Measurements from ENCODE around the gene KCNN2. TPM values are rescaled to one million over a fixed set of nuclear protein-coding genes. Genes with fewer than 3 reads are reported as not detected.

The KCNN2 gene
- total RNA-seq, 1 experiment from 2014 or later = 11.9 TPM

DNA sequence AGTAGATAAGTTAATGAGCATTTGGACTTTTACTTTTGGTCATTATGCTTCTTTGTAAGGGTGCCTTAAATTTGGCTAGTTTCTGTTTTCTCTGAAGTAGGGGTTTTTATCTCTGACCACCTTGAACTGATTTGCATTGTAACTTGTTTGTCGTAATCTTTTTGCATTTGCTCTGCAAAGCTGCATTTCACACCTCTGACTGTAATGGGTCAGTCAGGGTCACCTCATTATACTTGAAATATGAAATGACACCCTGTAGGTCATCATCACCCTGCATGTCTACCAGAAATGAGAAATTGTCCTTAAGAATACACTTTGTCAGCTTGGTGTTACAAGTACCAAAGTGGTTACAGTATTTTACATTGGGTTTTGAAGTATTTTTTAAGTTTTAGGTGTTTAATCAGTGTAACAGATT lies 74.0 kb downstream of the KCNN2 start (continued):
- TF ChIP-seq, protein P1, sequence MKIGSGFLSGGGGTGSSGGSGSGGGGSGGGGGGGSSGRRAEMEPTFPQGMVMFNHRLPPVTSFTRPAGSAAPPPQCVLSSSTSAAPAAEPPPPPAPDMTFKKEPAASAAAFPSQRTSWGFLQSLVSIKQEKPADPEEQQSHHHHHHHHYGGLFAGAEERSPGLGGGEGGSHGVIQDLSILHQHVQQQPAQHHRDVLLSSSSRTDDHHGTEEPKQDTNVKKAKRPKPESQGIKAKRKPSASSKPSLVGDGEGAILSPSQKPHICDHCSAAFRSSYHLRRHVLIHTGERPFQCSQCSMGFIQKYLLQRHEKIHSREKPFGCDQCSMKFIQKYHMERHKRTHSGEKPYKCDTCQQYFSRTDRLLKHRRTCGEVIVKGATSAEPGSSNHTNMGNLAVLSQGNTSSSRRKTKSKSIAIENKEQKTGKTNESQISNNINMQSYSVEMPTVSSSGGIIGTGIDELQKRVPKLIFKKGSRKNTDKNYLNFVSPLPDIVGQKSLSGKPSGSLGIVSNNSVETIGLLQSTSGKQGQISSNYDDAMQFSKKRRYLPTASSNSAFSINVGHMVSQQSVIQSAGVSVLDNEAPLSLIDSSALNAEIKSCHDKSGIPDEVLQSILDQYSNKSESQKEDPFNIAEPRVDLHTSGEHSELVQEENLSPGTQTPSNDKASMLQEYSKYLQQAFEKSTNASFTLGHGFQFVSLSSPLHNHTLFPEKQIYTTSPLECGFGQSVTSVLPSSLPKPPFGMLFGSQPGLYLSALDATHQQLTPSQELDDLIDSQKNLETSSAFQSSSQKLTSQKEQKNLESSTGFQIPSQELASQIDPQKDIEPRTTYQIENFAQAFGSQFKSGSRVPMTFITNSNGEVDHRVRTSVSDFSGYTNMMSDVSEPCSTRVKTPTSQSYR (CRISPR knock-in tag; IDR thresholded peaks at IDR 0.05) = no peak
- TF ChIP-seq ZNF219 (CRISPR knock-in tag; IDR thresholded peaks at IDR 0.05; ENCODE audit: borderline replicate concordance) (no peak), FOXK1 (CRISPR knock-in tag; IDR thresholded peaks at IDR 0.05) (no peak)
- TF ChIP-seq, protein P2, sequence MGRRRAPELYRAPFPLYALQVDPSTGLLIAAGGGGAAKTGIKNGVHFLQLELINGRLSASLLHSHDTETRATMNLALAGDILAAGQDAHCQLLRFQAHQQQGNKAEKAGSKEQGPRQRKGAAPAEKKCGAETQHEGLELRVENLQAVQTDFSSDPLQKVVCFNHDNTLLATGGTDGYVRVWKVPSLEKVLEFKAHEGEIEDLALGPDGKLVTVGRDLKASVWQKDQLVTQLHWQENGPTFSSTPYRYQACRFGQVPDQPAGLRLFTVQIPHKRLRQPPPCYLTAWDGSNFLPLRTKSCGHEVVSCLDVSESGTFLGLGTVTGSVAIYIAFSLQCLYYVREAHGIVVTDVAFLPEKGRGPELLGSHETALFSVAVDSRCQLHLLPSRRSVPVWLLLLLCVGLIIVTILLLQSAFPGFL (CRISPR knock-in tag; IDR thresholded peaks at IDR 0.05; ENCODE audit: borderline replicate concordance) = no peak
- TF ChIP-seq, protein P3, sequence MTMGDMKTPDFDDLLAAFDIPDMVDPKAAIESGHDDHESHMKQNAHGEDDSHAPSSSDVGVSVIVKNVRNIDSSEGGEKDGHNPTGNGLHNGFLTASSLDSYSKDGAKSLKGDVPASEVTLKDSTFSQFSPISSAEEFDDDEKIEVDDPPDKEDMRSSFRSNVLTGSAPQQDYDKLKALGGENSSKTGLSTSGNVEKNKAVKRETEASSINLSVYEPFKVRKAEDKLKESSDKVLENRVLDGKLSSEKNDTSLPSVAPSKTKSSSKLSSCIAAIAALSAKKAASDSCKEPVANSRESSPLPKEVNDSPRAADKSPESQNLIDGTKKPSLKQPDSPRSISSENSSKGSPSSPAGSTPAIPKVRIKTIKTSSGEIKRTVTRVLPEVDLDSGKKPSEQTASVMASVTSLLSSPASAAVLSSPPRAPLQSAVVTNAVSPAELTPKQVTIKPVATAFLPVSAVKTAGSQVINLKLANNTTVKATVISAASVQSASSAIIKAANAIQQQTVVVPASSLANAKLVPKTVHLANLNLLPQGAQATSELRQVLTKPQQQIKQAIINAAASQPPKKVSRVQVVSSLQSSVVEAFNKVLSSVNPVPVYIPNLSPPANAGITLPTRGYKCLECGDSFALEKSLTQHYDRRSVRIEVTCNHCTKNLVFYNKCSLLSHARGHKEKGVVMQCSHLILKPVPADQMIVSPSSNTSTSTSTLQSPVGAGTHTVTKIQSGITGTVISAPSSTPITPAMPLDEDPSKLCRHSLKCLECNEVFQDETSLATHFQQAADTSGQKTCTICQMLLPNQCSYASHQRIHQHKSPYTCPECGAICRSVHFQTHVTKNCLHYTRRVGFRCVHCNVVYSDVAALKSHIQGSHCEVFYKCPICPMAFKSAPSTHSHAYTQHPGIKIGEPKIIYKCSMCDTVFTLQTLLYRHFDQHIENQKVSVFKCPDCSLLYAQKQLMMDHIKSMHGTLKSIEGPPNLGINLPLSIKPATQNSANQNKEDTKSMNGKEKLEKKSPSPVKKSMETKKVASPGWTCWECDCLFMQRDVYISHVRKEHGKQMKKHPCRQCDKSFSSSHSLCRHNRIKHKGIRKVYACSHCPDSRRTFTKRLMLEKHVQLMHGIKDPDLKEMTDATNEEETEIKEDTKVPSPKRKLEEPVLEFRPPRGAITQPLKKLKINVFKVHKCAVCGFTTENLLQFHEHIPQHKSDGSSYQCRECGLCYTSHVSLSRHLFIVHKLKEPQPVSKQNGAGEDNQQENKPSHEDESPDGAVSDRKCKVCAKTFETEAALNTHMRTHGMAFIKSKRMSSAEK (CRISPR knock-in tag; IDR thresholded peaks at IDR 0.05; ENCODE audit: borderline replicate concordance) = no peak

DNA sequence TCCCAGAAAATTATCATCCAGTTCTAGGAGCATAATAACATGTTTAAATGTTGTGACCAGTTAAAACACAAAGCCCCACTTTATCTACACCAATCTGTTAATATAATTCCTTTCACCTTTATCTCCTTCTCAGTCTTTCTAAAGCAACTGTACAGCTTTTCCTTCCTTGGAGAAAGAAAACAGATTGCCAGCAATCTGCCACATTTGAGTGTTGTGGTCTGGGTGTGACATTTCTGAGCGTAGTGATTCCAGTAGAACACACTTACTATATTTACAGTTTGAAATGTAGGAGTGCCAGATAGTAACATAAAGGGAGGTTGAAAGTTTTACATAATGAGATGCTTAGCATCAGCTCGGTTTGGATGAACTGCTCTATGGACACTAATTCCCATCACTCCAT lies 76.1 kb downstream of the KCNN2 start:
- peak overlapping the region; percentile 71 for H3K27ac Mint-ChIP-seq
- TF ChIP-seq RORB (CRISPR knock-in tag; IDR thresholded peaks at IDR 0.05) (no peak), SMAD4 (CRISPR knock-in tag; IDR thresholded peaks at IDR 0.05) (no peak), ATF1 (CRISPR knock-in tag; IDR thresholded peaks at IDR 0.05) (no peak), ZNF232 (CRISPR knock-in tag; IDR thresholded peaks at IDR 0.05) (no peak), GTF2I (CRISPR knock-in tag; conservative IDR thresholded peaks at IDR 0.05) (no peak), MXD4 (CRISPR knock-in tag; IDR thresholded peaks at IDR 0.05; ENCODE audit: borderline replicate concordance) (no peak)
- TF ChIP-seq, protein P4, sequence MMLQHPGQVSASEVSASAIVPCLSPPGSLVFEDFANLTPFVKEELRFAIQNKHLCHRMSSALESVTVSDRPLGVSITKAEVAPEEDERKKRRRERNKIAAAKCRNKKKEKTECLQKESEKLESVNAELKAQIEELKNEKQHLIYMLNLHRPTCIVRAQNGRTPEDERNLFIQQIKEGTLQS (CRISPR knock-in tag; conservative IDR thresholded peaks at IDR 0.05) = no peak
- TF ChIP-seq, protein P5, sequence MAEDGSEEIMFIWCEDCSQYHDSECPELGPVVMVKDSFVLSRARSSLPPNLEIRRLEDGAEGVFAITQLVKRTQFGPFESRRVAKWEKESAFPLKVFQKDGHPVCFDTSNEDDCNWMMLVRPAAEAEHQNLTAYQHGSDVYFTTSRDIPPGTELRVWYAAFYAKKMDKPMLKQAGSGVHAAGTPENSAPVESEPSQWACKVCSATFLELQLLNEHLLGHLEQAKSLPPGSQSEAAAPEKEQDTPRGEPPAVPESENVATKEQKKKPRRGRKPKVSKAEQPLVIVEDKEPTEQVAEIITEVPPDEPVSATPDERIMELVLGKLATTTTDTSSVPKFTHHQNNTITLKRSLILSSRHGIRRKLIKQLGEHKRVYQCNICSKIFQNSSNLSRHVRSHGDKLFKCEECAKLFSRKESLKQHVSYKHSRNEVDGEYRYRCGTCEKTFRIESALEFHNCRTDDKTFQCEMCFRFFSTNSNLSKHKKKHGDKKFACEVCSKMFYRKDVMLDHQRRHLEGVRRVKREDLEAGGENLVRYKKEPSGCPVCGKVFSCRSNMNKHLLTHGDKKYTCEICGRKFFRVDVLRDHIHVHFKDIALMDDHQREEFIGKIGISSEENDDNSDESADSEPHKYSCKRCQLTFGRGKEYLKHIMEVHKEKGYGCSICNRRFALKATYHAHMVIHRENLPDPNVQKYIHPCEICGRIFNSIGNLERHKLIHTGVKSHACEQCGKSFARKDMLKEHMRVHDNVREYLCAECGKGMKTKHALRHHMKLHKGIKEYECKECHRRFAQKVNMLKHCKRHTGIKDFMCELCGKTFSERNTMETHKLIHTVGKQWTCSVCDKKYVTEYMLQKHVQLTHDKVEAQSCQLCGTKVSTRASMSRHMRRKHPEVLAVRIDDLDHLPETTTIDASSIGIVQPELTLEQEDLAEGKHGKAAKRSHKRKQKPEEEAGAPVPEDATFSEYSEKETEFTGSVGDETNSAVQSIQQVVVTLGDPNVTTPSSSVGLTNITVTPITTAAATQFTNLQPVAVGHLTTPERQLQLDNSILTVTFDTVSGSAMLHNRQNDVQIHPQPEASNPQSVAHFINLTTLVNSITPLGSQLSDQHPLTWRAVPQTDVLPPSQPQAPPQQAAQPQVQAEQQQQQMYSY (CRISPR knock-in tag; IDR thresholded peaks at IDR 0.05) = no peak
- TF ChIP-seq, protein P6, sequence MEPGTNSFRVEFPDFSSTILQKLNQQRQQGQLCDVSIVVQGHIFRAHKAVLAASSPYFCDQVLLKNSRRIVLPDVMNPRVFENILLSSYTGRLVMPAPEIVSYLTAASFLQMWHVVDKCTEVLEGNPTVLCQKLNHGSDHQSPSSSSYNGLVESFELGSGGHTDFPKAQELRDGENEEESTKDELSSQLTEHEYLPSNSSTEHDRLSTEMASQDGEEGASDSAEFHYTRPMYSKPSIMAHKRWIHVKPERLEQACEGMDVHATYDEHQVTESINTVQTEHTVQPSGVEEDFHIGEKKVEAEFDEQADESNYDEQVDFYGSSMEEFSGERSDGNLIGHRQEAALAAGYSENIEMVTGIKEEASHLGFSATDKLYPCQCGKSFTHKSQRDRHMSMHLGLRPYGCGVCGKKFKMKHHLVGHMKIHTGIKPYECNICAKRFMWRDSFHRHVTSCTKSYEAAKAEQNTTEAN (CRISPR knock-in tag; IDR thresholded peaks at IDR 0.05) = no peak
- TF ChIP-seq, protein P7, sequence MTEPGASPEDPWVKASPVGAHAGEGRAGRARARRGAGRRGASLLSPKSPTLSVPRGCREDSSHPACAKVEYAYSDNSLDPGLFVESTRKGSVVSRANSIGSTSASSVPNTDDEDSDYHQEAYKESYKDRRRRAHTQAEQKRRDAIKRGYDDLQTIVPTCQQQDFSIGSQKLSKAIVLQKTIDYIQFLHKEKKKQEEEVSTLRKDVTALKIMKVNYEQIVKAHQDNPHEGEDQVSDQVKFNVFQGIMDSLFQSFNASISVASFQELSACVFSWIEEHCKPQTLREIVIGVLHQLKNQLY (CRISPR knock-in tag; IDR thresholded peaks at IDR 0.05) = no peak
- TF ChIP-seq, protein P8, sequence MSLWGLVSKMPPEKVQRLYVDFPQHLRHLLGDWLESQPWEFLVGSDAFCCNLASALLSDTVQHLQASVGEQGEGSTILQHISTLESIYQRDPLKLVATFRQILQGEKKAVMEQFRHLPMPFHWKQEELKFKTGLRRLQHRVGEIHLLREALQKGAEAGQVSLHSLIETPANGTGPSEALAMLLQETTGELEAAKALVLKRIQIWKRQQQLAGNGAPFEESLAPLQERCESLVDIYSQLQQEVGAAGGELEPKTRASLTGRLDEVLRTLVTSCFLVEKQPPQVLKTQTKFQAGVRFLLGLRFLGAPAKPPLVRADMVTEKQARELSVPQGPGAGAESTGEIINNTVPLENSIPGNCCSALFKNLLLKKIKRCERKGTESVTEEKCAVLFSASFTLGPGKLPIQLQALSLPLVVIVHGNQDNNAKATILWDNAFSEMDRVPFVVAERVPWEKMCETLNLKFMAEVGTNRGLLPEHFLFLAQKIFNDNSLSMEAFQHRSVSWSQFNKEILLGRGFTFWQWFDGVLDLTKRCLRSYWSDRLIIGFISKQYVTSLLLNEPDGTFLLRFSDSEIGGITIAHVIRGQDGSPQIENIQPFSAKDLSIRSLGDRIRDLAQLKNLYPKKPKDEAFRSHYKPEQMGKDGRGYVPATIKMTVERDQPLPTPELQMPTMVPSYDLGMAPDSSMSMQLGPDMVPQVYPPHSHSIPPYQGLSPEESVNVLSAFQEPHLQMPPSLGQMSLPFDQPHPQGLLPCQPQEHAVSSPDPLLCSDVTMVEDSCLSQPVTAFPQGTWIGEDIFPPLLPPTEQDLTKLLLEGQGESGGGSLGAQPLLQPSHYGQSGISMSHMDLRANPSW (CRISPR knock-in tag; conservative IDR thresholded peaks at IDR 0.05; ENCODE audit: low read depth) = no peak
- TF ChIP-seq, protein P9, sequence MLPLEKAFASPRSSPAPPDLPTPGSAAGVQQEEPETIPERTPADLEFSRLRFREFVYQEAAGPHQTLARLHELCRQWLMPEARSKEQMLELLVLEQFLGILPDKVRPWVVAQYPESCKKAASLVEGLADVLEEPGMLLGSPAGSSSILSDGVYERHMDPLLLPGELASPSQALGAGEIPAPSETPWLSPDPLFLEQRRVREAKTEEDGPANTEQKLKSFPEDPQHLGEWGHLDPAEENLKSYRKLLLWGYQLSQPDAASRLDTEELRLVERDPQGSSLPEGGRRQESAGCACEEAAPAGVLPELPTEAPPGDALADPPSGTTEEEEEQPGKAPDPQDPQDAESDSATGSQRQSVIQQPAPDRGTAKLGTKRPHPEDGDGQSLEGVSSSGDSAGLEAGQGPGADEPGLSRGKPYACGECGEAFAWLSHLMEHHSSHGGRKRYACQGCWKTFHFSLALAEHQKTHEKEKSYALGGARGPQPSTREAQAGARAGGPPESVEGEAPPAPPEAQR (CRISPR knock-in tag; IDR thresholded peaks at IDR 0.05) = no peak

More for the DNA sequence above, 76.1 kb downstream of the KCNN2 start:
- Mint-ChIP-seq H3K27me3 (ENCODE audit: low read depth) (no peaks in the 10 kb centered on the region), H3K9me3 (no peaks in the 10 kb centered on the region), H3K4me1 (peaks cover 63% of the 10 kb centered on the region), H3K36me3 (no peaks in the 10 kb centered on the region), H3K4me3 (no peak overlapping the region)
- DNase-seq (ENCODE audit: low spot score) = no peak
- CTCF ChIA-PET = interaction anchor here (1.7 to 2.5 kb wide), 2 partner anchors 9 to 12 kb away, joined by 6 read pairs; no protein-coding TSS in a partner anchor
- ATAC-seq = no peak
- POLR2A ChIA-PET = no interaction called here
